ENCODE results near the gene SCAMP2. TPM values are rescaled to one million over a fixed set of nuclear protein-coding genes. Genes with fewer than 3 reads are reported as not detected.

SCAMP2 gene
- total RNA-seq, 1 experiment from 2014 or later = 55.8 TPM

GRCh38 chr15:74843891-74844299 is 29.3 kb downstream of the SCAMP2 start:
- intact Hi-C loops (cut with micrococcal nuclease) = loop anchor here (2.0 kb wide), 1 partner anchor 29 kb away; the partner anchor contains the start of gene SCAMP2
- no peak overlapping the region for H2AFZ ChIP-seq (ENCODE audit: low read depth, low read length, poor library complexity, severe bottlenecking)

More at GRCh38 chr15:74843891-74844299, 29.3 kb downstream of the SCAMP2 start:
- BruUV-seq (replicated peaks) = no TSS peak
- POLR2A ChIA-PET = interaction anchor here (1.0 kb wide), 1 partner anchor 12 kb away, joined by 3 read pairs; no protein-coding TSS in a partner anchor
- H3K27me3 ChIP-seq (ENCODE audit: insufficient read depth, low read length) = no peaks in the 10 kb centered on the region
- no peaks in the 10 kb centered on the region for H4K20me1 ChIP-seq (ENCODE audit: insufficient read depth)
- H3K79me2 ChIP-seq (ENCODE audit: insufficient read depth, low read length) = peaks cover 6% of the 10 kb centered on the region; the same call in 1 of the 2 replicates
- DNase-seq (ENCODE audit: low read depth, low spot score) = no peak
- peaks cover 17 to 26% of the 10 kb centered on the region in 2 experiments; a peak in 3 of 4 replicates for H3K36me3 ChIP-seq (ENCODE audit: control insufficient read depth in 1 of 2, insufficient read depth in 2 of 2, low read length in 2 of 2)
- H3K9me3 ChIP-seq (ENCODE audit: control insufficient read depth in 1 of 2, insufficient read depth in 1 of 2, low read depth in 1 of 2, low read length in 2 of 2) = no peaks in the 10 kb centered on the region
- peak overlapping the region; percentile 88 for H3K9ac ChIP-seq (ENCODE audit: low read length)
- CTCF ChIA-PET = interaction anchor here (1.2 to 1.9 kb wide), 3 partner anchors 57 to 73 kb away, joined by 4 to 8 read pairs (median 5); no protein-coding TSS in a partner anchor
- ATAC-seq = no peak
- RAD21 ChIA-PET (ENCODE audit: low non-redundant PET in 1 of 2, low total read pairs in 2 of 2, uncharacterized antibody in 2 of 2, unreplicated experiment in 2 of 2) = no interaction called here
- TF ChIP-seq CEBPB (IDR thresholded peaks at IDR 0.05; ENCODE audit: low read depth) (no peak), POLR2AphosphoS5 (IDR thresholded peaks at IDR 0.05; ENCODE audit: low read depth, low read length) (no peak), EGR1 (IDR thresholded peaks at IDR 0.05; ENCODE audit: low read depth) (no peak), EZH2 (IDR thresholded peaks at IDR 0.05) (no peak), YY1 (IDR thresholded peaks at IDR 0.05; ENCODE audit: extremely low read depth, insufficient replicate concordance, low read depth, low read length) (no peak), ZFX (IDR thresholded peaks at IDR 0.05) (no peak), ATF3 (IDR thresholded peaks at IDR 0.05) (no peak), ZNF274 (IDR thresholded peaks at IDR 0.05; ENCODE audit: low read depth, low read length) (no peak), EZH2phosphoT487 (IDR thresholded peaks at IDR 0.05; ENCODE audit: borderline replicate concordance) (no peak), JUND (IDR thresholded peaks at IDR 0.05) (no peak), POLR2A (IDR thresholded peaks at IDR 0.05; ENCODE audit: borderline replicate concordance, extremely low read depth, insufficient read depth, insufficient read length) (no peak), SRF (IDR thresholded peaks at IDR 0.05; ENCODE audit: low read depth) (no peak)
- TF ChIP-seq, protein P1, sequence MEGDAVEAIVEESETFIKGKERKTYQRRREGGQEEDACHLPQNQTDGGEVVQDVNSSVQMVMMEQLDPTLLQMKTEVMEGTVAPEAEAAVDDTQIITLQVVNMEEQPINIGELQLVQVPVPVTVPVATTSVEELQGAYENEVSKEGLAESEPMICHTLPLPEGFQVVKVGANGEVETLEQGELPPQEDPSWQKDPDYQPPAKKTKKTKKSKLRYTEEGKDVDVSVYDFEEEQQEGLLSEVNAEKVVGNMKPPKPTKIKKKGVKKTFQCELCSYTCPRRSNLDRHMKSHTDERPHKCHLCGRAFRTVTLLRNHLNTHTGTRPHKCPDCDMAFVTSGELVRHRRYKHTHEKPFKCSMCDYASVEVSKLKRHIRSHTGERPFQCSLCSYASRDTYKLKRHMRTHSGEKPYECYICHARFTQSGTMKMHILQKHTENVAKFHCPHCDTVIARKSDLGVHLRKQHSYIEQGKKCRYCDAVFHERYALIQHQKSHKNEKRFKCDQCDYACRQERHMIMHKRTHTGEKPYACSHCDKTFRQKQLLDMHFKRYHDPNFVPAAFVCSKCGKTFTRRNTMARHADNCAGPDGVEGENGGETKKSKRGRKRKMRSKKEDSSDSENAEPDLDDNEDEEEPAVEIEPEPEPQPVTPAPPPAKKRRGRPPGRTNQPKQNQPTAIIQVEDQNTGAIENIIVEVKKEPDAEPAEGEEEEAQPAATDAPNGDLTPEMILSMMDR (IDR thresholded peaks at IDR 0.05 in 2 of 3, conservative IDR thresholded peaks at IDR 0.05 in 1 of 3; ENCODE audit: borderline replicate concordance in 1 of 3, insufficient read depth in 1 of 3, low read depth in 2 of 3, low read length in 2 of 3) = no peak
- TF ChIP-seq, protein P2, sequence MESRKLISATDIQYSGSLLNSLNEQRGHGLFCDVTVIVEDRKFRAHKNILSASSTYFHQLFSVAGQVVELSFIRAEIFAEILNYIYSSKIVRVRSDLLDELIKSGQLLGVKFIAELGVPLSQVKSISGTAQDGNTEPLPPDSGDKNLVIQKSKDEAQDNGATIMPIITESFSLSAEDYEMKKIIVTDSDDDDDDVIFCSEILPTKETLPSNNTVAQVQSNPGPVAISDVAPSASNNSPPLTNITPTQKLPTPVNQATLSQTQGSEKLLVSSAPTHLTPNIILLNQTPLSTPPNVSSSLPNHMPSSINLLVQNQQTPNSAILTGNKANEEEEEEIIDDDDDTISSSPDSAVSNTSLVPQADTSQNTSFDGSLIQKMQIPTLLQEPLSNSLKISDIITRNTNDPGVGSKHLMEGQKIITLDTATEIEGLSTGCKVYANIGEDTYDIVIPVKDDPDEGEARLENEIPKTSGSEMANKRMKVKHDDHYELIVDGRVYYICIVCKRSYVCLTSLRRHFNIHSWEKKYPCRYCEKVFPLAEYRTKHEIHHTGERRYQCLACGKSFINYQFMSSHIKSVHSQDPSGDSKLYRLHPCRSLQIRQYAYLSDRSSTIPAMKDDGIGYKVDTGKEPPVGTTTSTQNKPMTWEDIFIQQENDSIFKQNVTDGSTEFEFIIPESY (IDR thresholded peaks at IDR 0.05; ENCODE audit: extremely low read depth, insufficient replicate concordance, low read length) = no peak
- H3K4me3 ChIP-seq (replicated peaks in 1 of 2; ENCODE audit: low read depth in 1 of 2, low read length in 2 of 2) = peak overlapping the region; percentile 53 to 78
- H3K4me1 ChIP-seq (ENCODE audit: control insufficient read depth in 1 of 2, insufficient read depth in 2 of 2, low read length in 2 of 2) = peaks cover 9 to 21% of the 10 kb centered on the region in 2 experiments; a peak in 3 of 4 replicates
- peak overlapping the region; percentile 93 for H3K27ac ChIP-seq (ENCODE audit: low read depth, low read length)
- H3K9me2 ChIP-seq (ENCODE audit: insufficient read depth) = no peaks in the 10 kb centered on the region
- H3K4me2 ChIP-seq (ENCODE audit: low read length) = peak overlapping the region; percentile 90

Data from HCT116 (cell line).